Activated CD4-positive, CD25-positive, alpha-beta regulatory T cell treated with anti-CD3 and anti-CD28 coated beads, Interleukin-2, amount 50 U/mL, for 16 hours (primary cell): Measurements from ENCODE around the gene PDK3.

Source experiments
- DNase-seq: peaks from one replicate; pipeline ENCODE4 v3.0.0-alpha.2; 2020; ENCODE audit warnings: low read depth, low spot score

The PDK3 gene

GRCh38 chrX:24464836-24465531 lies at the start of gene PDK3:
Gene PDK3 (plus strand): TSS chrX:24465286. CDS start chrX:24465456, 170 bp downstream.
- DNase-seq = peak; percentile 64

- no peak for DNase-seq
Observed at GRCh38 chrX:24415921-24416320, 49.2 kb upstream of the PDK3 start.

- DNase-seq = no peak
Observed at GRCh38 chrX:24423960-24424359, 41.1 kb upstream of the PDK3 start.

GRCh38 chrX:24424948-24425347 lies 40.1 kb upstream of the PDK3 start:
- no peak for DNase-seq

- DNase-seq = no peak
Observed at GRCh38 chrX:24425806-24426205, 39.3 kb upstream of the PDK3 start.

- DNase-seq = no peak
Observed at GRCh38 chrX:24426340-24426913, 38.7 kb upstream of the PDK3 start.

GRCh38 chrX:24426921-24427746 lies 38.0 kb upstream of the PDK3 start:
- no peak for DNase-seq

GRCh38 chrX:24427747-24428019 lies 37.4 kb upstream of the PDK3 start:
- no peak for DNase-seq

- DNase-seq = no peak
Observed at GRCh38 chrX:24428516-24428915, 36.6 kb upstream of the PDK3 start.

GRCh38 chrX:24435060-24435459 lies 30.0 kb upstream of the PDK3 start:
- DNase-seq = no peak

- DNase-seq = no peak
Observed at GRCh38 chrX:24443918-24444317, 21.2 kb upstream of the PDK3 start.

GRCh38 chrX:24444645-24445044 lies 20.4 kb upstream of the PDK3 start:
- DNase-seq = no peak

- DNase-seq = no peak
Observed at GRCh38 chrX:24448762-24449250, 16.3 kb upstream of the PDK3 start.

GRCh38 chrX:24463077-24463476 lies 2.0 kb upstream of the PDK3 start:
- no peak for DNase-seq

- DNase-seq = no peak
Observed at GRCh38 chrX:24464498-24464835, 619 bp upstream of the PDK3 start.

- no peak for DNase-seq
Observed at GRCh38 chrX:24465532-24465865, 413 bp downstream of the PDK3 start.

- no peak for DNase-seq
Observed at GRCh38 chrX:24466025-24466424, 939 bp downstream of the PDK3 start.

- DNase-seq = no peak
Observed at GRCh38 chrX:24468245-24468644, 3.2 kb downstream of the PDK3 start.

GRCh38 chrX:24471808-24472207 lies 6.7 kb downstream of the PDK3 start:
- DNase-seq = no peak

GRCh38 chrX:24475480-24475879 lies 10.4 kb downstream of the PDK3 start:
- DNase-seq = no peak

- DNase-seq = no peak
Observed at GRCh38 chrX:24478509-24478908, 13.4 kb downstream of the PDK3 start.

- peak; percentile 48 for DNase-seq
Observed at GRCh38 chrX:24479924-24480323, 14.8 kb downstream of the PDK3 start.

- DNase-seq = no peak
Observed at GRCh38 chrX:24480400-24480865, 15.3 kb downstream of the PDK3 start.
